Right renal pelvis (tissue), 4 donors: ENCODE measurements around the gene ACER1. TPM values are rescaled to one million over a fixed set of nuclear protein-coding genes. Genes with fewer than 3 reads are reported as not detected.
"Not testable (repeated sequence)": the region's sequence is repeated elsewhere in the genome, so short reads cannot be mapped to it uniquely, and the experiment has no call there.

Source experiments
- DNase-seq, 4 donors: peaks; one replicate each; pipeline ENCODE4 v3.0.0-alpha.2; 2013; ENCODE audit warnings: low read depth in 4 of 4, low spot score in 3 of 4, missing footprints in 1 of 4
- polyA plus RNA-seq, 4 donors: library from polyadenylated mRNA; unstranded; fragments of 120-200 nt; gene quantifications; one replicate each; pipeline ENCODE4 v1.2.1, GENCODE V29; 2013; ENCODE audit not compliant: insufficient read length in 4 of 4

Gene ACER1
- polyA plus RNA-seq = under 1 TPM in 2 of 4 donors, not detected in 2; 0.14 to 0.18 TPM

- DNase-seq = no peak
Measured at GRCh38 chr19:6333439-6333838, at the start of gene ACER1. Gene ACER1 (minus strand): TSS chr19:6333612. CDS start chr19:6333551, 61 bp downstream.

GRCh38 chr19:6383188-6383587 is 49.8 kb upstream of the ACER1 start:
- DNase-seq = no peak

- DNase-seq = no peak
Measured at GRCh38 chr19:6381030-6381750, 47.8 kb upstream of the ACER1 start.

DNA sequence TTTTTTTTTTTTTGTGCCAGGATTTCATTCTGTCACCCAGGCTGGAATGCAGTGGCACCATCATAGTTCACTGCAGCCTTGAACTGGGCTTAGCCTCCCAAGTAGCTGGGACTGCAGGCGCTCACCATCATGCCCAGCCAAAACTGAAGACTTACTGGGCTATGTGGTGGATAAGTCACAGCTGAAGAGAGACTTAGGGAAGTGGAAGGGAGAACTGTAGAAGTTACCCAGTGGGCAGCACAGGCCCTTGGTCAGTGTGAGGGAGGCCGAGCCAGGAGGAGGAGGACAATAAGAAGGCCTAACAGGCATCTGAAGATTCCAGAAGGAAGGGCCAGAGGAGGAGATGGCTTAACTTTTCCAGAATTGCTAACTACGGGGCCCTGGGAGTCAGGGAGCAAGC is 46.3 kb upstream of the ACER1 start:
- DNase-seq = no peak

- no peak for DNase-seq
Measured at GRCh38 chr19:6378486-6378885, 45.1 kb upstream of the ACER1 start.

GRCh38 chr19:6378041-6378440 is 44.6 kb upstream of the ACER1 start:
- no peak for DNase-seq

DNA sequence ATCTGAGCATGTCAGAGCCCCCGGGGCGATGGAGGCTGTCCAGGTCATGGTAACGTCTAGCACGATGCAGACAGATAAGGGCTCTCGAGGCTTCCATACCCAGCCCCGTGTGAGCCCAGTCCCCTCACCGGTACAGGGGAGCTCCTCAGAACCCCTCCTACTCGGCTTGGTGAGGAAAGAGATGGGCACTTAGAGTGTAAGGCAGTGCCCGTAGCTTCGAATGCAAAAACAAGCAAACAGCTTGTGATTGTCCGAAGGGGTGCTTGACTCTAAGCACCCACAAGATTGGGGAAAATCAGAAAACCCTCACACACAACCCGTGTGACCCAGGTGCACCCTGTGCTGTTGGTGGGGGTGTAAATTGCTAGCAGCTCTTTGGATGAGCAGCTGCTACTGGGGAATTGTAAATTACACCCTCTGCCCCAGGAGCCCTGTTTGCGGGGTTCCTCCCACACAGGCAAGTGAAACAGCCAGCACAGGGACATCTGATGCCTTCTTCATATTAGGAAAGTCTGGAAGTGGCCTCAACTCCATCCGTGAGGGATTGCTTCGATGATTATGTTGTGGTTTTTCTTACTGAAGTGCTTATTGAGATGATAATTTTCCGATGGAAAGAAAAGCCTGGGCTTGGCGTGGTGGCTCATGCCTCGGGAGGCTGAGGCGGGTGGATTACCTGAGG is 43.2 kb upstream of the ACER1 start:
- DNase-seq = no peak

DNA sequence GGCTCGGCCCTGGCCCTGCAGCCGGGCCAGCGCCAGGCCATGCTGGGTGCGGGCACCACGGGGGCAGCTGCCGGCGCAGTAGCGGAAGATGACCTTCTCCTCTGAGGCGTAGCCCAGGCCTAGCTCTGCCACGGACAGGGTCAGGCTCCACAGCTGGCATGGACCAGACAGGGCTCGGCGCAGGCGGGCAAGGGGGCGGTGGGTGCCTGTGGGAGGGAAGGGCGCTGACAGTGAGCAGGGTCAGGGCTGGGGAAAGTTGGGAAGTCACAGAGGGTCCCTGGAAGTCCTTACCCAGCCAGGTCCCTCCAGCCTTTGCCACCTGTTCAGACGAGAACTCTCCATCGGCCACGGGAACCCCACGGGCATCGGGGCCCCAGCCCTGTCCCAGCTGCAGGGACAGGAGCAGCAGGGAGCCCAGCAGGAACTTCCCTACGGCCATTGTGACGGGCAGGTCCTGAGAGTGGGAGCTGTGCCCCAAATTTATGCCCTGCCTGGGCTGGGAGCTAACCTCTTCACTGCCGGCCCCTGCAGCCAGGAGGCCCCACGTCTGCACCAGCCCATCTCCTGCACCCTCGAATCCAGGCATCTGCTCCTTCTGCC is 42.1 kb upstream of the ACER1 start, which contains the start of gene PSPN:
PSPN (minus strand) TSS at position 523 of the 600 bp plus-strand sequence; CDS start at position 439, 84 bp downstream.
- no peak for DNase-seq

GRCh38 chr19:6374711-6375410 is 41.4 kb upstream of the ACER1 start:
- DNase-seq = no peak

GRCh38 chr19:6374161-6374709 is 40.8 kb upstream of the ACER1 start:
- no peak for DNase-seq

GRCh38 chr19:6373813-6374108 is 40.3 kb upstream of the ACER1 start:
- DNase-seq = no peak

- DNase-seq = peak; percentile 93 to 95 (median 94)
Measured at GRCh38 chr19:6373096-6373812, 39.8 kb upstream of the ACER1 start.

DNA sequence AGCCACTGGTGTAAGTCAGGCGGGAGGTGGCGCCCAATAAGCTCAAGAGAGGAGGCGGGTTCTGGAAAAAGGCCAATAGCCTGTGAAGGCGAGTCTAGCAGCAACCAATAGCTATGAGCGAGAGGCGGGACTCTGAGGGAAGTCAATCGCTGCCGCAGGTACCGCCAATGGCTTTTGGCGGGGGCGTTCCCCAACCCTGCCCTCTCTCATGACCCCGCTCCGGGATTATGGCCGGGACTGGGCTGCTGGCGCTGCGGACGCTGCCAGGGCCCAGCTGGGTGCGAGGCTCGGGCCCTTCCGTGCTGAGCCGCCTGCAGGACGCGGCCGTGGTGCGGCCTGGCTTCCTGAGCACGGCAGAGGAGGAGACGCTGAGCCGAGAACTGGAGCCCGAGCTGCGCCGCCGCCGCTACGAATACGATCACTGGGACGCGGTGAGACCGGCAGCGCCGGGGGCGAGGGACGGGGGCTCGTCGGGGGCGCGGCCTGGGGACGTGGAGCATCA is 39.2 kb upstream of the ACER1 start, which contains the start of gene ALKBH7:
ALKBH7 (plus strand) TSS at position 201 of the 502 bp plus-strand sequence; CDS start at position 228, 27 bp downstream.
- peak; percentile 99 to 100 (median 100) for DNase-seq

GRCh38 chr19:6364353-6364752 is 30.9 kb upstream of the ACER1 start:
- DNase-seq = no peak

- DNase-seq = no peak
Measured at GRCh38 chr19:6362351-6362801, 29.0 kb upstream of the ACER1 start.

DNA sequence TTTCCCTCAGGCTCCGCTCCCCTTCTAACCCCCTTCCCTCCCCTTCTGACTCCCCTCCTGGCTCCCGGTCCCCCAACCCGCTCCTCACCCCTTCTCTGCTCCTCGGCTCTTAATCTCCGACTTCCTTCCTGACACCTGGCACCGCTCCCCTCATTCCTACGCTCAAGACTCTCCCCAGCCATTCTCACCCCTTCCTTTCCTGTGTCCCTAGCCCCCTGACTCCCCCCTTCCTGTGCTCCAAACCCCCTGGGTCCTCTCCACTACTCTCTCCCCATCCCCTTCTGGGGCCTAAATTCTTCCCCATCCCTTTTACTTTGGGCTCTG is 28.6 kb upstream of the ACER1 start:
- no peak for DNase-seq

DNA sequence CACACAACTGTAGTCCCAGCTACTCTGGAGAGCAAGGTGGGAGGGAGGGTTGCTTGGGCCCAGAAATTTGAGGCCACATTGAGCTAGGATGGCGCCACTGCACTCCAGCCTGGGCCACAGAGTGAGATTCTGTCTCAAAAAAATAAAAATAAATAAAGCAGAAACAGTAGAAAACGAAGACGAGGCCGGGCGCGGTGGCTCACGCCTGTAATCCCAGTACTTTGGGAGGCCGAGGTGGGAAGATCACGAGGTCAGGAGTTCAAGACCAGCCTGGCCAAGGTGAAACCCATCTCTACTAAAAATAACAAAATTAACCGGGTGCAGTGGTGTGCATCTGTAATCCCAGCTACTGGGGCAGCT is 27.4 kb upstream of the ACER1 start:
- DNase-seq = not testable (repeated sequence)

DNA sequence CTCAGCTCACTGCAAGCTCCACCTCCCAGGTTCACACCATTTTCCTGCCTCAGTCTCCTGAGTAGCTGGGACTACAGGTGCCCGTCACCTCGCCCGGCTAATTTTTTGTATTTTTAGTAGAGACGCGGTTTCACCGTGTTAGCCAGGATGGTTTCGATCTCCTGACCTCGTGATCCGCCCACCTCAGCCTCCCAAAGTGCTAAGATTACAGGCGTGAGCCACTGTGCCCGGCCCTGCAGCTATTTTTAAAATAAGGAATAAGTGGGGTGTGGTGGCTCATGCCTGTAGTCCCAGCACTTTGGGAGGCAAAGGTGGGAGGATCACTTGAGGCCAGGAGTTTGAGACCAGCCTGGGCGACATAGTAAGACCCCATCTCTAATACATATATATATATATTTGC is 27.0 kb upstream of the ACER1 start:
- not testable (repeated sequence) for DNase-seq

GRCh38 chr19:6359568-6360341 is 26.3 kb upstream of the ACER1 start:
- DNase-seq = no peak
